ENCODE data around the gene EPC1. TPM values are rescaled to one million over a fixed set of nuclear protein-coding genes. Genes with fewer than 3 reads are reported as not detected.
A peak's percentile ranks its signal among the peaks of the same experiment; 100 is the strongest.

EPC1 gene
- total and polyA plus RNA-seq, 10 of the 15 experiments (the other 5 are each of a cell fraction or from before 2014, with no cell fraction given), result 6.8 to 59.2 (median 19.4) TPM

DNA sequence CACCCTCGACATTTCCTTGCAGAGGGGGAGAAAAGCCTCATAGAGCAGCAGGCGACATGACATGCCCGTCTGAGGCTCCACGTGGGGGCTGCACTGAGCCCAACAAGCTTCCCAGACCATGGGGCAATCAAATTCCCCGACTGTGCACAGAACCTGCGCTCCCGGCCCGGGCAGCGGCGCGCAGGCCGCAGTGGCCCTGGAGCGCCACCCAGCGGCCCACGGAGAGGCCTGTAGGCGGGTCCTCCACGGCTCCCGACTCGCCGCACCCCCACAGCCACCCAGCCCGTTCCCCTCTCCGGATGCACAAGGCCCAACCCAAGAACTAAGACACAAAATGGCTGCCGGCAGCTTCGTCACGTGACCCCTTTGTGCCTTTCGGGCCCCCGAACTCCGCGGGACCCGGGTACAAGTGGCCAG, 816 bp downstream of the EPC1 start (continued):
- TF ChIP-seq, protein P1, sequence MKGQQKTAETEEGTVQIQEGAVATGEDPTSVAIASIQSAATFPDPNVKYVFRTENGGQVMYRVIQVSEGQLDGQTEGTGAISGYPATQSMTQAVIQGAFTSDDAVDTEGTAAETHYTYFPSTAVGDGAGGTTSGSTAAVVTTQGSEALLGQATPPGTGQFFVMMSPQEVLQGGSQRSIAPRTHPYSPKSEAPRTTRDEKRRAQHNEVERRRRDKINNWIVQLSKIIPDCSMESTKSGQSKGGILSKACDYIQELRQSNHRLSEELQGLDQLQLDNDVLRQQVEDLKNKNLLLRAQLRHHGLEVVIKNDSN (IDR thresholded peaks at IDR 0.05; ENCODE audit: borderline replicate concordance, extremely low read length, insufficient read depth, low read depth, low read length), result peak; percentile 93
- TF ChIP-seq, protein P2, sequence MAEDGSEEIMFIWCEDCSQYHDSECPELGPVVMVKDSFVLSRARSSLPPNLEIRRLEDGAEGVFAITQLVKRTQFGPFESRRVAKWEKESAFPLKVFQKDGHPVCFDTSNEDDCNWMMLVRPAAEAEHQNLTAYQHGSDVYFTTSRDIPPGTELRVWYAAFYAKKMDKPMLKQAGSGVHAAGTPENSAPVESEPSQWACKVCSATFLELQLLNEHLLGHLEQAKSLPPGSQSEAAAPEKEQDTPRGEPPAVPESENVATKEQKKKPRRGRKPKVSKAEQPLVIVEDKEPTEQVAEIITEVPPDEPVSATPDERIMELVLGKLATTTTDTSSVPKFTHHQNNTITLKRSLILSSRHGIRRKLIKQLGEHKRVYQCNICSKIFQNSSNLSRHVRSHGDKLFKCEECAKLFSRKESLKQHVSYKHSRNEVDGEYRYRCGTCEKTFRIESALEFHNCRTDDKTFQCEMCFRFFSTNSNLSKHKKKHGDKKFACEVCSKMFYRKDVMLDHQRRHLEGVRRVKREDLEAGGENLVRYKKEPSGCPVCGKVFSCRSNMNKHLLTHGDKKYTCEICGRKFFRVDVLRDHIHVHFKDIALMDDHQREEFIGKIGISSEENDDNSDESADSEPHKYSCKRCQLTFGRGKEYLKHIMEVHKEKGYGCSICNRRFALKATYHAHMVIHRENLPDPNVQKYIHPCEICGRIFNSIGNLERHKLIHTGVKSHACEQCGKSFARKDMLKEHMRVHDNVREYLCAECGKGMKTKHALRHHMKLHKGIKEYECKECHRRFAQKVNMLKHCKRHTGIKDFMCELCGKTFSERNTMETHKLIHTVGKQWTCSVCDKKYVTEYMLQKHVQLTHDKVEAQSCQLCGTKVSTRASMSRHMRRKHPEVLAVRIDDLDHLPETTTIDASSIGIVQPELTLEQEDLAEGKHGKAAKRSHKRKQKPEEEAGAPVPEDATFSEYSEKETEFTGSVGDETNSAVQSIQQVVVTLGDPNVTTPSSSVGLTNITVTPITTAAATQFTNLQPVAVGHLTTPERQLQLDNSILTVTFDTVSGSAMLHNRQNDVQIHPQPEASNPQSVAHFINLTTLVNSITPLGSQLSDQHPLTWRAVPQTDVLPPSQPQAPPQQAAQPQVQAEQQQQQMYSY (CRISPR knock-in tag; IDR thresholded peaks at IDR 0.05), result peak; percentile 52; the same call in 1 of the 2 replicates
- TF ChIP-seq, protein P3, sequence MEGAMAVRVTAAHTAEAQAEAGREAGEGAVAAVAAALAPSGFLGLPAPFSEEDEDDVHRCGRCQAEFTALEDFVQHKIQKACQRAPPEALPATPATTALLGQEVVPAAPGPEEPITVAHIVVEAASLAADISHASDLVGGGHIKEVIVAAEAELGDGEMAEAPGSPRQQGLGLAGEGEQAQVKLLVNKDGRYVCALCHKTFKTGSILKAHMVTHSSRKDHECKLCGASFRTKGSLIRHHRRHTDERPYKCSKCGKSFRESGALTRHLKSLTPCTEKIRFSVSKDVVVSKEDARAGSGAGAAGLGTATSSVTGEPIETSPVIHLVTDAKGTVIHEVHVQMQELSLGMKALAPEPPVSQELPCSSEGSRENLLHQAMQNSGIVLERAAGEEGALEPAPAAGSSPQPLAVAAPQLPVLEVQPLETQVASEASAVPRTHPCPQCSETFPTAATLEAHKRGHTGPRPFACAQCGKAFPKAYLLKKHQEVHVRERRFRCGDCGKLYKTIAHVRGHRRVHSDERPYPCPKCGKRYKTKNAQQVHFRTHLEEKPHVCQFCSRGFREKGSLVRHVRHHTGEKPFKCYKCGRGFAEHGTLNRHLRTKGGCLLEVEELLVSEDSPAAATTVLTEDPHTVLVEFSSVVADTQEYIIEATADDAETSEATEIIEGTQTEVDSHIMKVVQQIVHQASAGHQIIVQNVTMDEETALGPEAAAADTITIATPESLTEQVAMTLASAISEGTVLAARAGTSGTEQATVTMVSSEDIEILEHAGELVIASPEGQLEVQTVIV (IDR thresholded peaks at IDR 0.05; ENCODE audit: borderline replicate concordance, partially characterized antibody), result no peak
- TF ChIP-seq TCF7 (IDR thresholded peaks at IDR 0.05; ENCODE audit: borderline replicate concordance) (no peak), NBN (IDR thresholded peaks at IDR 0.05) (peak; percentile 65; the same call in 1 of the 2 replicates), STAT3 (IDR thresholded peaks at IDR 0.05; ENCODE audit: low read depth, low read length) (no peak), NFIC (IDR thresholded peaks at IDR 0.05; ENCODE audit: low read depth, low read length) (no peak), CHD4 (IDR thresholded peaks at IDR 0.05) (no peak), POLR2AphosphoS2 (IDR thresholded peaks at IDR 0.05; ENCODE audit: low read depth, low read length) (0 out of 2 replicates have a peak, but pooled peaks have one; percentile 38), NFYB (IDR thresholded peaks at IDR 0.05; ENCODE audit: insufficient read depth, low read depth, low read length) (no peak), CHD1 (IDR thresholded peaks at IDR 0.05; ENCODE audit: low read depth, low read length) (no peak), BHLHE40 (IDR thresholded peaks at IDR 0.05; ENCODE audit: borderline replicate concordance in 1 of 2, low read depth in 2 of 2, low read length in 1 of 2) (peak; percentile 91 to 98), EGR1 (IDR thresholded peaks at IDR 0.05; ENCODE audit: borderline replicate concordance in 1 of 2, low read depth in 2 of 2, low read length in 2 of 2) (peak in 1 of 2 experiments; percentile 55; a peak in 1 of 3 replicates)
- TF ChIP-seq, protein P4, sequence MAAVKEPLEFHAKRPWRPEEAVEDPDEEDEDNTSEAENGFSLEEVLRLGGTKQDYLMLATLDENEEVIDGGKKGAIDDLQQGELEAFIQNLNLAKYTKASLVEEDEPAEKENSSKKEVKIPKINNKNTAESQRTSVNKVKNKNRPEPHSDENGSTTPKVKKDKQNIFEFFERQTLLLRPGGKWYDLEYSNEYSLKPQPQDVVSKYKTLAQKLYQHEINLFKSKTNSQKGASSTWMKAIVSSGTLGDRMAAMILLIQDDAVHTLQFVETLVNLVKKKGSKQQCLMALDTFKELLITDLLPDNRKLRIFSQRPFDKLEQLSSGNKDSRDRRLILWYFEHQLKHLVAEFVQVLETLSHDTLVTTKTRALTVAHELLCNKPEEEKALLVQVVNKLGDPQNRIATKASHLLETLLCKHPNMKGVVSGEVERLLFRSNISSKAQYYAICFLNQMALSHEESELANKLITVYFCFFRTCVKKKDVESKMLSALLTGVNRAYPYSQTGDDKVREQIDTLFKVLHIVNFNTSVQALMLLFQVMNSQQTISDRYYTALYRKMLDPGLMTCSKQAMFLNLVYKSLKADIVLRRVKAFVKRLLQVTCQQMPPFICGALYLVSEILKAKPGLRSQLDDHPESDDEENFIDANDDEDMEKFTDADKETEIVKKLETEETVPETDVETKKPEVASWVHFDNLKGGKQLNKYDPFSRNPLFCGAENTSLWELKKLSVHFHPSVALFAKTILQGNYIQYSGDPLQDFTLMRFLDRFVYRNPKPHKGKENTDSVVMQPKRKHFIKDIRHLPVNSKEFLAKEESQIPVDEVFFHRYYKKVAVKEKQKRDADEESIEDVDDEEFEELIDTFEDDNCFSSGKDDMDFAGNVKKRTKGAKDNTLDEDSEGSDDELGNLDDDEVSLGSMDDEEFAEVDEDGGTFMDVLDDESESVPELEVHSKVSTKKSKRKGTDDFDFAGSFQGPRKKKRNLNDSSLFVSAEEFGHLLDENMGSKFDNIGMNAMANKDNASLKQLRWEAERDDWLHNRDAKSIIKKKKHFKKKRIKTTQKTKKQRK (IDR thresholded peaks at IDR 0.05; ENCODE audit: low read depth, low read length), result no peak
- TF ChIP-seq, protein P5, sequence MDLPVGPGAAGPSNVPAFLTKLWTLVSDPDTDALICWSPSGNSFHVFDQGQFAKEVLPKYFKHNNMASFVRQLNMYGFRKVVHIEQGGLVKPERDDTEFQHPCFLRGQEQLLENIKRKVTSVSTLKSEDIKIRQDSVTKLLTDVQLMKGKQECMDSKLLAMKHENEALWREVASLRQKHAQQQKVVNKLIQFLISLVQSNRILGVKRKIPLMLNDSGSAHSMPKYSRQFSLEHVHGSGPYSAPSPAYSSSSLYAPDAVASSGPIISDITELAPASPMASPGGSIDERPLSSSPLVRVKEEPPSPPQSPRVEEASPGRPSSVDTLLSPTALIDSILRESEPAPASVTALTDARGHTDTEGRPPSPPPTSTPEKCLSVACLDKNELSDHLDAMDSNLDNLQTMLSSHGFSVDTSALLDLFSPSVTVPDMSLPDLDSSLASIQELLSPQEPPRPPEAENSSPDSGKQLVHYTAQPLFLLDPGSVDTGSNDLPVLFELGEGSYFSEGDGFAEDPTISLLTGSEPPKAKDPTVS (IDR thresholded peaks at IDR 0.05; ENCODE audit: low read depth, low read length), result no peak

Data from GM12878 (cell line).